ENCODE measurements around the gene SMARCA4.

Gene SMARCA4

DNA sequence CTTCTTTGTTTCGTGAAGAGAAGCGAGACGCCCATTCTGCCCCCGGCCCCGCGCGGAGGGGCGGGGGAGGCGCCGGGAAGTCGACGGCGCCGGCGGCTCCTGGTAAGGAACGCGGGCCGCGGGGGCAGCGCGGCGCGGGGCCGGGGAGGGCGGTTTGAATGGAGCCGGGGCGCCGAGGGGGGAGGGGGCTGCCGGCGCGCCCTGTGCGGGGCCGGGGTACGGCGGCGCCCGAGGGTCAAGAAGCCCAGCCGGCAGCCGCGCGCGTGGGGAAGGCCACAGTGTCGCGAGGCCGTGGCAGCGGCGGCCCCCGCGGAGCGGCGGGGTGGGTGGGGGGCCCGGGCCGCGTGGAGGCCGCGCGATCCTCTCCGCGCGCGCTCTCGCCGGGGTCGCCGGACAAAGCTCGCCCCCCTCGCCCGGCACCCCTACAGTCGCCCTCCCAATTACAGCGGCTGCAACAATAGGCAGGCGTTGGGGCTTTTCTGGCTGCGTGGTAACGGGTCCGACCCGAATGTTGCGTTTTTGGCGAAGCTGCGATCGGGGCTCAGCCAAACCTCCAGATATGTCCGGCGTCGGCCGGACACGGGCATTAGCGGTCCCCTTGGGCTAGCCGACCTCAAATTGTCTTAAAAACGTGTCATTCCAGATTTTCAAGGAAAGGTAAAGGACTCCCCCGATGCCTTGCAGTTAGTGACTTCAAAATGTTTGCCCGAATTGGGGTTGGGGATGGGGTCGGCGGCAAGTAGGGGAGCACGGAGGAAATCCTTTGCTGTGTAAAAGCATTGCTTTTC lies 437 bp downstream of the SMARCA4 start:
- peak overlapping the region; percentile 91 for H3K4me3 ChIP-seq (ENCODE audit: low read depth, low read length)
- TF ChIP-seq, protein P1, sequence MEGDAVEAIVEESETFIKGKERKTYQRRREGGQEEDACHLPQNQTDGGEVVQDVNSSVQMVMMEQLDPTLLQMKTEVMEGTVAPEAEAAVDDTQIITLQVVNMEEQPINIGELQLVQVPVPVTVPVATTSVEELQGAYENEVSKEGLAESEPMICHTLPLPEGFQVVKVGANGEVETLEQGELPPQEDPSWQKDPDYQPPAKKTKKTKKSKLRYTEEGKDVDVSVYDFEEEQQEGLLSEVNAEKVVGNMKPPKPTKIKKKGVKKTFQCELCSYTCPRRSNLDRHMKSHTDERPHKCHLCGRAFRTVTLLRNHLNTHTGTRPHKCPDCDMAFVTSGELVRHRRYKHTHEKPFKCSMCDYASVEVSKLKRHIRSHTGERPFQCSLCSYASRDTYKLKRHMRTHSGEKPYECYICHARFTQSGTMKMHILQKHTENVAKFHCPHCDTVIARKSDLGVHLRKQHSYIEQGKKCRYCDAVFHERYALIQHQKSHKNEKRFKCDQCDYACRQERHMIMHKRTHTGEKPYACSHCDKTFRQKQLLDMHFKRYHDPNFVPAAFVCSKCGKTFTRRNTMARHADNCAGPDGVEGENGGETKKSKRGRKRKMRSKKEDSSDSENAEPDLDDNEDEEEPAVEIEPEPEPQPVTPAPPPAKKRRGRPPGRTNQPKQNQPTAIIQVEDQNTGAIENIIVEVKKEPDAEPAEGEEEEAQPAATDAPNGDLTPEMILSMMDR (IDR thresholded peaks at IDR 0.05; ENCODE audit: low read depth, low read length), result no peak

DNA sequence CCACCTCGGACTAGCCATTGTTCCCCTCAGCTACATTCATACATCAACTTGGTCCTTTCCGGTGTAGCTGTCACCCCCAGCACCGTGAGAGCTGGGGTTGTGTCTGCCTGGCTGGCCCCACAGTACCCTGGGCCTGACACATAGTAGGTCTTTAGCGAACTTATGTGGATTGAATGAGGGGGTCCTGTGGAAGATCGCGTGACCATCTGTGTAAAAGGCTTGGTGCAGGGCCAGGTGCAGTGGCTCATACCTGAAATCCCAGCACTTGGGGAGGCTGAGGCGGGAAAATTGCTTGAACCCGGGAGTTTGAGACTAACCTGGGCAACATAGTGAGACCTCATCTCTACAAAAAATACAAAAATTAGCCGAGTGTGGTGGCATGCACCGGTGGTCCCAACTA lies 2.0 kb downstream of the SMARCA4 start:
- H3K4me3 ChIP-seq (ENCODE audit: low read depth, low read length), result peak overlapping the region; percentile 91; the same call in 1 of the 2 replicates
- TF ChIP-seq, protein P1 (IDR thresholded peaks at IDR 0.05; ENCODE audit: low read depth, low read length), result no peak

DNA sequence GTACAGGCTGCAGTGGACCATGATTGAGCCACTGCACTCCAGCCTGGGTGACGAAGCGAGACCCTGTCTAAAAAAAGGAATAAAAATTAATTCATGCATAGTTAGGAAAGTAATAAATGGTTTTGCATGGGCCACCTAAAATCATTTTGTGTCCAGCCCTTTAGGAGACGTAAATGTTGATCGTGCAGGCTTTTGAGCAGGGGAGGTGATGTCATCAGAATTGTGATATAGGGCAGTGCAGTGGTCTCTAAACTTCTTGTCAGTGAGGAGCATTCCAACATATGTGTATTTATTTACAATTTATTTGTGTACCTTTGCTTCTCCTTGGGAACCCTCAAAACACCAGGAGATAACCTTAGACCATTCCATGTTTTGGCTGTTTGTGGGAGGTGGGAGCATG lies 3.0 kb downstream of the SMARCA4 start:
- TF ChIP-seq, protein P1 (IDR thresholded peaks at IDR 0.05; ENCODE audit: low read depth, low read length), result no peak
- no peak overlapping the region for H3K4me3 ChIP-seq (ENCODE audit: low read depth, low read length)

DNA sequence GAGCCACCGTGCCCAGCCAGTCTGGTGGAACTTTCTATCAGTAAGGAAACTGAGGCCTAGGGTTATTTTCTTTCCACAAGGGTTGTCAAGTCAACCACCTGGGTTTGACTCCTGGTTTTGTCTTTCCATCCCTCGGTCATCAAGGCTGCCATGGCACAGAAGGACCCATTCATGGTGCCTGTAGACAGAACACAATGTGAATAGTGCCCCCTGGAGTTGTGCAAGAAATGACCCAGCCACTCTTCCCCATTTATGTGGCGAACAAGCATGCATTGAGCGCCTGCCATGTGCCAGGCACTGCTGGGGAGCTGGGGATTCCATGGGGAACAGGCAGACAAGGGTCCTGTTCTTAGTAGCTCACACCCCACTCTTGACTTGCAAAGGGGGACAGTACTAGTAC lies 4.1 kb downstream of the SMARCA4 start:
- no peak overlapping the region for H3K4me3 ChIP-seq (ENCODE audit: low read depth, low read length)
- TF ChIP-seq, protein P1 (IDR thresholded peaks at IDR 0.05; ENCODE audit: low read depth, low read length), result no peak

DNA sequence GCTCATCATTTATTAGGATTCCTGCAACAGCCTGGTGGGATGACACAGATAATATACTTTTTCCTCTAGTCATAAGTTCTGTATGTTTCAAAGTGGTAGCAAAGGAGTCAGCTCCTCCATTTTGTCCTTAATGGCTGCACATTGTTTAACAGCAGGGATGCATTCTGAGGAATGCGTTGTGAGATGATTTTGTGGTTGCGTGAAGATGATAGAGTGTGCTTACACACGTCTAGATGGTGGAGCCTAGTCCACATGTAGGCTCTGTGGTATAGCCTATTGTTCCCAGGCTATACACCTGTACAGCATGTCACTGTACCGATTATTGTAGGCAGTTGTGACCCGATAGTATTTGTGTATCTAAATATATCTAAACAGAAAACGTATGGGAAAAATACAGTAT lies 4.6 kb downstream of the SMARCA4 start:
- H3K4me3 ChIP-seq (ENCODE audit: low read depth, low read length), result no peak overlapping the region
- TF ChIP-seq, protein P1 (IDR thresholded peaks at IDR 0.05; ENCODE audit: low read depth, low read length), result no peak

DNA sequence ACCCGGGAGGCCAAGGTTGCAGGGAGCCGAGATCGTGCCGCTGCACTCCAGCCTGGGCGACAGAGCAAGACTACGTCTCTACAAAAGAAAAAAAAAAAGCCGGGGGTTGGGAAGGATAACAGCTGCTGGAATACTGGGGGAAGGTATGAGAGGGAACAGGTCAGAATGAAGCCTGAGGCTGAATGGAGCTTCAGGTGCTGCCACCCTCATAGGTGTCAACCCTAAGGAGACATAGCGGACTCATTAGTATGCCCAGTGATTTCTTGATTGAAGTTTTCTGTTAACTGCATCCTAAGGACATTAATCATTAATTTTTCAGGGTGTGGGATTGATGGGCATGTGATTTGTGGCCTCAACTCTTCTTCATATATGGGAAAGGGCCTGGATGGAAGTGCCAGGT lies 6.0 kb downstream of the SMARCA4 start:
- TF ChIP-seq, protein P1 (IDR thresholded peaks at IDR 0.05; ENCODE audit: low read depth, low read length), result no peak
- H3K4me3 ChIP-seq (ENCODE audit: low read depth, low read length), result no peak overlapping the region

DNA sequence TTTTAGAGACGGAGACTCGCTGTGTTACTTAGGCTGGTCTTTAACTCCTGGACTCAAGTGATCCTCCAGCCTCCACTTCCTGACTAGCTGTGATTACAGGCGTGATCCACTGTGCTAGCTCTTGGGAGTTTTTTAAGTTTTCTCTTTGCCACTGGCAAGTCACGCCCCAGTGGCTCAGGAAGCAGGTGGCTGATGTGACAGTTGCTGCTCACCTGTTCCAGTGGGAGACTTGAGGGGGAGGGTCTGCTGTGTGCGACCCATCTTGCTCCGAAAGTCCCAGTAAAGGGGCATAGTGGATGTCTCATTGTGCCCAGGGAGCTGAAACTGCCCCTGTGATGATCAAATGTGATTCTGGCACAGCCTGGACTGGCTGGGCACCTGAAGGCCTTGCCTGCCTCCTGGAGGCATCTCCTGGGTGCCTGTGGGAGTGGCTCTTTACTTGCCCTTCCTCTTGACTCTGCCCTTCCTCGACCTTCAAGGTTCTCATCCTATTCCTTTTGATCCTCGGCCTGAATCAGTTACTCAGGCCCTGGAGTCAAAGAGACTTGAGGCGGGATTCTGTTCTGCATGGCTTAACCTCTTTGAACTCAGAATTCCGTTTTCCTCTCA lies 7.8 kb downstream of the SMARCA4 start:
- H3K4me3 ChIP-seq (ENCODE audit: low read depth, low read length), result no peak overlapping the region
- TF ChIP-seq, protein P1 (IDR thresholded peaks at IDR 0.05; ENCODE audit: low read depth, low read length), result no peak
